ENCODE measurements around the gene ABHD6.
A peak's percentile ranks its signal among the peaks of the same experiment; 100 is the strongest.
"Not testable (repeated sequence)": the region's sequence is repeated elsewhere in the genome, so short reads cannot be mapped to it uniquely, and the experiment has no call there.

The ABHD6 gene

DNA sequence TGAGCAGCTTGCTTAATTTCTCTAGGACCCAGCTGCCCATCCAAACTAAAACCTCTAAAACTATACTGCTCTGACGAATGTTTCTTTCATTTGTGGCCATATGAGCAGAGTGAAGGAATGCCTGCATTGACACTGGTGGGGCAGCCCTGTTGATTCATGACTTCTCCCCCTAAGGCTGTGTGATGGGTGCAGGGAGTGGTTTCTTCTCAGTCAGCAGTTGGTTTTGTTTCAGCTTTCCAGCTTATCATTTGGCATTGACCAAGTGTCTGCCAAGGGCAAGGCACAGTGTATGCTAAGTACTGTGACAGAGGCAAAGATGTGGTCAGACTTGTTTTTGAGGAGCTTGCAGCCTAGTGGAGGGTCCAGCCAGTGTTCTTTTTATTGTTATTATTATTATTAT is 4.7 kb downstream of the ABHD6 start:
- no peak for DNase-seq (ENCODE audit: low read depth in 2 of 3, low spot score in 1 of 3)

GRCh38 chr3:58242860-58243259 is 5.3 kb downstream of the ABHD6 start:
- DNase-seq (ENCODE audit: low read depth in 2 of 3, low spot score in 1 of 3) = not testable (repeated sequence)

- DNase-seq (ENCODE audit: low read depth in 2 of 3, low spot score in 1 of 3) = no peak
Observed at GRCh38 chr3:58243976-58244585, 6.5 kb downstream of the ABHD6 start.

- no peak for DNase-seq (ENCODE audit: low read depth in 2 of 3, low spot score in 1 of 3)
Observed at GRCh38 chr3:58246148-58247047, 8.8 kb downstream of the ABHD6 start.

DNA sequence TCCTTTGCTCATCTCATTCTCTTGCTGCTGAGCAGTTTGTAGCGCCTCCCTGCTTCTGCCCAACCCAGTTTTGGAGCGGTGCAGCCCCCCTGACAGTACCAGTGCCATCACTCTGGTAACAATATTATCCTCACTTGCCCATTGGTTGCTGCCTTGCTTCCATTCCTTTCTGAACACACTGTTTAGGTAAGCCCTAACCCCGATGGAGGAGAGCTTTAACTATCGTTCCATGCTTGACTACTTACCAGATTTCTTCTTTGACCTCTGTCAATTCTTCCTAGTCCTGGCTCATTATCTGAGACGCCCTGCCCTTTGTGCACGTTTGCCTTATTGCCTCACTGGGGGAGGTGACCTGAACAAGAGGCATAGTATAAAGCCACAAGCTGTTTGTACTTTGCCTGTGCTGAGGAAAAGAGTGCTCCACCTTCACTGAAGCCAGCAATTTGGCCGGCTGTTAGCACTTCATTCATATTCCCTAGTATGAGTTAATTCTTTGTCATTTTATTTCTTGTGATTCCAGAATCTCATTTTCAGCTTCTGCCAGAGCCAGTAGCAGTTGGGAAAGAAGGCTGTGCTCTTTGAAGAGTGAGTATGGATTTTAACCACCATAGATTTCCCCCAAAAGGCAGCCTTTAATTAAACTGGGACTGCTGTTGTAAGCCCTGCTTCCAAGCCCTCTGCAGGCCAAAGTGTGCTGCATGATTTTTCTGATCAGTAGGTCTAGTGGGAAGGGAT is 11.9 kb downstream of the ABHD6 start:
- DNase-seq (ENCODE audit: low read depth in 2 of 3, low spot score in 1 of 3) = no peak

DNA sequence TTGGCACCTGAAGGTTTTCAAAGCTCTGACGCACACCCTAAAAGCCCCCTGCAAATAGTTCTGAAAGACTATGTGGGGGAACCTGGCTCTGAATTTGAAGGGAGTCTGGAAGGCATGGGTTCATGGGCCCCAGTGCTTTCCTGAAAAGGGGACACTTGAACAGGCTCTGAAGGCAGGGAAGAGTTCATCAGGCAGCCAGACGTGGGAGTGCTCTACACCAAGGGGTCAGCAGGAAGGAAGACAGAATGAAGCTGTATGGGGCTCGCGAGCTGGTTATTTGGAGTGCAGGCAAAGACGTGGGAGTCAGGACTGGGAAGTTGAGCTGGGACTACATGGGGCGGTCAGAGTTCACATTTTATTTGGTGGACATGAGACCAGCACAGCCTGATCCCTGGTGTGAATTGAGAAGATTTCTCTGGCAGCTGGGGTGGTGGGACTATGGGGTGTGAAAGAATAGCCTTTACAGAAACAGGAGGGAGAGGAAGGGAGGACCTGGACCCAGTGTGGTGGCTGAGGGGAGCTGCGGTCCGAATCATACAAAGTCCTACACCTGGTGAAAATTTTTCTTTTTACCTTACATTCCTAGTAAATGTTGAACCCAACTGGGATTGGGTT is 12.6 kb downstream of the ABHD6 start:
- no peak for DNase-seq (ENCODE audit: low read depth in 2 of 3, low spot score in 1 of 3)

GRCh38 chr3:58251631-58252035 is 14.0 kb downstream of the ABHD6 start:
- DNase-seq (ENCODE audit: low read depth in 2 of 3, low spot score in 1 of 3) = no peak

DNA sequence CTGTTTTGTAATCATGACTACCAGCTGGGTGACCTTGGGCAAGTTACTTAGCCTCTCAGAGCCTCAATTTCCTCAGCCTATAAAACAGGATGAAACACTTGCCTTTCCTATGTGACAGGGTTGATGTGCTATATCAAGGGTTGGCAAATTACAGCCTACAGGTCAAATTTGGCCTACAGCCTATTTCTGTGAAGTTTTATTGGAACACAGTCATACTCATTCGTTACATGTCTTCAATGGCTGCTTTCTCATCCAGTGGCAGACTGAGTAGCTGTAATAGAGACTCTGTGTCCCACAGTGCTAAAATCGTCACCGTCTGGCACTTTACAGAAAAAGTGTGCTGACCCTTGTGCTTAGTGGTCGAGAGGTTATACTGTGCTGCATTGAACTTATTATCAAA is 16.6 kb downstream of the ABHD6 start:
- no peak for DNase-seq (ENCODE audit: low read depth in 2 of 3, low spot score in 1 of 3)

DNA sequence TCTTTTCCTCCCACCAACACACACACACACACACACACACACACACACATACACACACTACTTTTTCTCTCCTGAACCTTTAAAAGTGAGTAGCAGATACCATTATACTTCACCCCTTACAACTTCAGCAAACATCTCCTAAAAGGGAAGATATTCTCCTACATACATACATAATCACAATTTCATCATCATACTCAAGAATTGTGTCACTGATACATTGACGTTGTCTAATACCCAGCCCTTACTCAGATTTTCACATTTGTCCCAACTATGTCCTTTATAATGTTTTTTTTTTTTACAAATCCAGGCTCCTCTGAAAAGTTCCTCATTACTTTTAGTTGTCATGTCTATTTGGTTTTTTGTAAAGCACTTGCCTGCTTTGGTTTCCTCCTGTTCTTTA is 18.5 kb downstream of the ABHD6 start:
- DNase-seq (ENCODE audit: low read depth in 2 of 3, low spot score in 1 of 3) = no peak

DNA sequence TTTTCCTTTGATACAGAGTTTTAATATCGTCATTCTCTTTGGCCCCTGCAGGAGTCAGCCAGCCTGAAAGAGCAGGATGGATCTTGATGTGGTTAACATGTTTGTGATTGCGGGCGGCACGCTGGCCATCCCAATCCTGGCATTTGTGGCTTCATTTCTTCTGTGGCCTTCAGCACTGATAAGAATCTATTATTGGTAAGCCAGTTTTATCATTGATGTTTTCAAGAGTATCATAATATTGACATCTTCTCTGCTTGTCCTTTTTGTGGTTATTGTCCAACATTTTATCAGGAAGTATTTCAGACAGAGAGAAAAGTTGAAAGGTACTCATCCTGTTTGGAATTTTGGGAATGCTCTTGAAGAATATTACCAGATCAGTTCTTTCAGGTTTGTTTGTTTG is 18.9 kb downstream of the ABHD6 start:
- no peak for DNase-seq (ENCODE audit: low read depth in 2 of 3, low spot score in 1 of 3)

DNA sequence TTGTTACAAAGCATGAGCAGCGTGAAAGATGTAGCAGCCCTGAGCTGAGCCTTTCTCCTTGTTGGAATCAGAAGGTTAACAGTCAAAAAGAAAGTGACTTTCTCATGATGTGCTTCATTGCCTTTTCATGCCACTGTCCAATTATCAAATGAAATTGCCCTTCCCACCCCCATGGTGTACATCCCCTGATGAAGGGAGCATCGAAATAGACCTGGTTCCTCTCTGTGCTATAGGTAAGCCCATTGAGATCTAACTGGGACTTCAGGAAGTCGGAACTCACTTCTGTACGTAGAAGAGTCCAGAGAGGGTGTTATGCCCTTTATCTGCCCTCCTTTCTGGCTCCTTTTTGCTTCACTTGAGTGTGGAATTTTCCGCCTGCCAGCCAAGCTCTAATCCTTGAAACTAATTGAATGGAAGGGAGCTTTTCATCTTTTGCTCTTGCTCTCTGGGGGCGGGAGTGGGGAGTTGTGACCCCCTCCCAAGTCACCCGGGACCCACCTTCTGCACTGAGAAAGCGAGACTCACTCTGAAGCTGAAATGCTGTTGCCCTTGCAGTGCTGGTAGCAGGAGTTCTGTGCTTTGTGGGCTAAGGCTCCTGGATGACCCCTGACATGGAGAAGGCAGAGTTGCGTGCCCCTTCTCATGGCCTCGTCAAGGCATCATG is 20.9 kb downstream of the ABHD6 start:
- no peak for DNase-seq (ENCODE audit: low read depth in 2 of 3, low spot score in 1 of 3)

GRCh38 chr3:58260261-58260731 is 22.7 kb downstream of the ABHD6 start:
- peak in 1 of 3 donors; percentile 3 for DNase-seq (ENCODE audit: low read depth in 2 of 3, low spot score in 1 of 3)

- DNase-seq (ENCODE audit: low read depth in 2 of 3, low spot score in 1 of 3) = no peak
Observed at GRCh38 chr3:58260733-58261132, 23.1 kb downstream of the ABHD6 start.

- DNase-seq (ENCODE audit: low read depth in 2 of 3, low spot score in 1 of 3) = no peak
Observed at GRCh38 chr3:58261954-58262666, 24.5 kb downstream of the ABHD6 start.

- DNase-seq (ENCODE audit: low read depth in 2 of 3, low spot score in 1 of 3) = no peak
Observed at GRCh38 chr3:58266577-58266976, 29.0 kb downstream of the ABHD6 start.

DNA sequence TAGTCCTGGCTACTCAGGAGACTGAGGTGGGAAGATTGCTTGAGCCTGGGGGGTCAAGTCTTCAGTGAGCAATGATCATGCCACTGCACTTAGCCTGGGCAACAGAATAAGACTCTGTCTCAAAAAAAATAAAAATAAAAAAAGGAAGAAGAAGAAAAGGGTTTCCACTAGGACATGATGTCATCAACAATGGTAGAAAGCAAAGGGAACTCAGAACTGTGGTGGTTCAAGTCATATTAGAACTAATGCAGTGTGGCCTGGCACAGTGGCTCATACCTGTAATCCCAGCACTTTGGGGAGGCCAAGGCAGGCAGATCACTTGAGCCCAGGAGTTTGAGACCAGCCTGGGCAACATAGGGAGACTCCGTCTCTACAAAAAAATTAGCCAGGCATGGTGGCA is 30.0 kb downstream of the ABHD6 start:
- DNase-seq (ENCODE audit: low read depth in 2 of 3, low spot score in 1 of 3) = not testable (repeated sequence)

GRCh38 chr3:58269356-58269755 is 31.8 kb downstream of the ABHD6 start:
- no peak for DNase-seq (ENCODE audit: low read depth in 2 of 3, low spot score in 1 of 3)

GRCh38 chr3:58270485-58270884 is 32.9 kb downstream of the ABHD6 start:
- DNase-seq (ENCODE audit: low read depth in 2 of 3, low spot score in 1 of 3) = no peak

DNA sequence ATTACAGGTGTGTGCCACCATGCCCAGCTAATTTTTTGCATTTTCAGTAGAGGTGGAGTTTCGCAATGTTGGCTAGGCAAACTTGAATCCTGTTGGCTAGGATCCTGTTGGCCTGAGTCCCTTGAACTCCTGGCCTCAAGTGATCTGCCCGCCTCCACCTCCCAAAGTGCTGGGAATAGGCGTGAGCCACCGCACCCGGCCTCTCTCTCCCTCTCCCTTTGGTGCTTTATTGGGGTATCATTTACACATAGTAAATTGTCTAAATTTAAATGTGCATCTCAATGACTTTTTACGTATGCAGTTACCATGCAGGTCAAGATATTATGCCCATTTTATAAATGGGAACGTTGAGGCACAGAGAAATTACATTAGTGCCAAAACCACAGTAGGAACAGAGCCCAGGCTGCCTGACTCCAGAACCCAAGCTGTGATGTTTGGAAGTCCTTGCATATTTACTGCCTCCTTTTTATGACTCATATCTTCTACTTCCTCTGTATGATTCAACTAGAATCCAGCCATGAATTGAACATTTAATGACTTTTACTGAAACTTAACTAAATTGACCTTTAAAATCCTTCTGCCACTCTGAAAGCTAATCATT is 34.4 kb downstream of the ABHD6 start:
- DNase-seq (ENCODE audit: low read depth in 2 of 3, low spot score in 1 of 3) = no peak

DNA sequence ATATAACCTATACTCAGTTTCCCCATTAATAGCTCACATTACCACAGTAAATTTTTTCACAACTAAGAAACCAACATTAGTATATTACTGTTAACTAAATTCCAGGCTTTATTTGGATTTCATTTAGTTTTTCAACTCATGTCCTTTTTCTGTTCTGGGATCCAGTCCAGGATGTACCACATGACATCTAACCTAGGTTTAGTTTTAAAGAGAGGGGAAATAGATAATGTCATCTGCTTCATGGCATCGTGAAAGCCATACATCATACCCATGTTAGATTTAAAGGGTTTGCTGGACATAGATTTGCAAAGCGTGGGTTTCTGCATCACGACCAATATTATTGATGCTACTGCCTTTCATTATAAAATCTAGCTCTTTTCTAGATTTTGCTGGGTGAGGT is 35.3 kb downstream of the ABHD6 start:
- DNase-seq (ENCODE audit: low read depth in 2 of 3, low spot score in 1 of 3) = no peak

Measured in stimulated activated CD4-positive, alpha-beta T cell treated with anti-CD3 and anti-CD28 coated beads, Interleukin-12 subunit alpha, Interleukin-12 subunit beta, amount 100 ng/mL, for 48 hours (primary cell).